GM23338 (cell line): ENCODE results near the gene ATXN7L1.
A peak's percentile ranks its signal among the peaks of the same experiment; 100 is the strongest.

Experiments
- CREB1 ChIP-seq: fragments of 250-450 bp; sonication (Bioruptor Pico); IDR thresholded peaks from 2 replicates; pipeline ENCODE4 v1.5.0; 2020; ENCODE audit warnings: low read depth, mild to moderate bottlenecking, moderate library complexity
- EZH2 ChIP-seq: fragments of 200-600 bp; sonication (generic); IDR thresholded peaks from one replicate; pipeline ENCODE4 v1.8.0; 2017; ENCODE audit warnings: antibody characterized with exemption, mild to moderate bottlenecking, low read depth; ENCODE audit not compliant: unreplicated experiment
- EZH2phosphoT487 ChIP-seq: fragments of 200-600 bp; sonication (generic); IDR thresholded peaks from one replicate; pipeline ENCODE4 v1.8.1; 2018; ENCODE audit warnings: antibody characterized with exemption; ENCODE audit not compliant: unreplicated experiment
- POLR2AphosphoS5 ChIP-seq: IDR thresholded peaks from 2 replicates; pipeline ENCODE4 v1.6.1; 2016; ENCODE audit warnings: antibody characterized with exemption, low read depth
- ZNF331 ChIP-seq: fragments of 250-450 bp; sonication (Bioruptor Pico); IDR thresholded peaks from 2 replicates; pipeline ENCODE4 v1.5.0; 2020; ENCODE audit warnings: low read depth, mild to moderate bottlenecking, moderate library complexity
- TF ChIP-seq, protein P1 (sequence below), 2 experiments: fragments of 200-600 bp in 1 of 2; sonication (generic) in 1 of 2; conservative IDR thresholded peaks; 2 replicates each; pipeline versions ENCODE4 v1.5.1 to v1.6.1; 2016 to 2017; ENCODE audit warnings: antibody characterized with exemption in 2 of 2, low read depth in 2 of 2, mild to moderate bottlenecking in 2 of 2, moderate library complexity in 1 of 2
- TF ChIP-seq, protein P2 (sequence below): IDR thresholded peaks from one replicate; pipeline ENCODE4 v1.6.1; 2018; ENCODE audit warnings: antibody characterized with exemption; ENCODE audit not compliant: unreplicated experiment
- TF ChIP-seq, protein P3 (sequence below): IDR thresholded peaks from 2 replicates; pipeline ENCODE4 v1.6.1; 2016; ENCODE audit warnings: antibody characterized with exemption

DNA sequence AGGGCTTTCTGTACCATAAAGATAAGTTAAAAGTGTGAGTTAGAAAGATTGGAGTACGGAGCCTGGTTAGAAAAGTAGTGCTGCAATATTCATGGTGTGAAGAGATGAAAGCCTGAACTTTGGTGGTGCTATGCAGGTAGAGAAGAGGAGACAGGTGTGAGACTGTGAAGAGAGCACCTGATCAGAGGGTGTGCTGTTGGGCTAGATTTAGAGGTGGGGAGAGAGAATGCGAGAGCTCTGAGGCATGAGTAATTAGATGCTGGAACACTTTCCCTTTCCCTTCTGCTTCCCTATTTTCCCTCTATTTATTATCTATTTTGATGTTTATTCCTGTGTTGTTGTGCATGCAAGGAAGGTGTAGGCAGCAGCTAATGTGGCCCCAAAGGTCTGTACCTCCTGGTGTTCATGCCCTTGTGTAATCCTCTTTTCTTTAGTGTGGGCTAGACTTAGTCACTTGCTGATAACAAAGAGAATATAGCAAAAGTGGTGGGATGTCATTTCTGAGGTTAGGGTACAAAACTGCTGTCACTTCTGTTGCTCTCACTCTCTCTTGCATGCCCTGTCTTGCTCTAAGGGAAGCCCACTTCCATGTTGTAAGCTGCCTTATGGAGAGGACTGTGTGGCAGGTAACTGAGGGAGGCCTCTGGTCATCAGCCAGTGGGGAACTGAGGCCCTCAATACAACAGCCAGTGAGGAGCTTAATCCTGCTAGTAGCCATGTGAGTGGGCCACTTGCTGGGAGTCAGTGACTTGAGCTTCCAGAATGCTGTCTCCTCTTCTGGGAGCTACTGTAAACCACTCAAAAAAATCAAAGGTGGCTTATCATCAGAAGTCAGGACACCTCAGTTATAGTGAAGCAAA is 2.6 kb upstream of the ATXN7L1 start:
- TF ChIP-seq, protein P1, sequence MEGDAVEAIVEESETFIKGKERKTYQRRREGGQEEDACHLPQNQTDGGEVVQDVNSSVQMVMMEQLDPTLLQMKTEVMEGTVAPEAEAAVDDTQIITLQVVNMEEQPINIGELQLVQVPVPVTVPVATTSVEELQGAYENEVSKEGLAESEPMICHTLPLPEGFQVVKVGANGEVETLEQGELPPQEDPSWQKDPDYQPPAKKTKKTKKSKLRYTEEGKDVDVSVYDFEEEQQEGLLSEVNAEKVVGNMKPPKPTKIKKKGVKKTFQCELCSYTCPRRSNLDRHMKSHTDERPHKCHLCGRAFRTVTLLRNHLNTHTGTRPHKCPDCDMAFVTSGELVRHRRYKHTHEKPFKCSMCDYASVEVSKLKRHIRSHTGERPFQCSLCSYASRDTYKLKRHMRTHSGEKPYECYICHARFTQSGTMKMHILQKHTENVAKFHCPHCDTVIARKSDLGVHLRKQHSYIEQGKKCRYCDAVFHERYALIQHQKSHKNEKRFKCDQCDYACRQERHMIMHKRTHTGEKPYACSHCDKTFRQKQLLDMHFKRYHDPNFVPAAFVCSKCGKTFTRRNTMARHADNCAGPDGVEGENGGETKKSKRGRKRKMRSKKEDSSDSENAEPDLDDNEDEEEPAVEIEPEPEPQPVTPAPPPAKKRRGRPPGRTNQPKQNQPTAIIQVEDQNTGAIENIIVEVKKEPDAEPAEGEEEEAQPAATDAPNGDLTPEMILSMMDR (conservative IDR thresholded peaks at IDR 0.05; ENCODE audit: low read depth in 2 of 2) = 0 out of 4 replicates have a peak, but pooled peaks of 1 of the 2 experiments have one; percentile 5
- TF ChIP-seq EZH2 (no peak), POLR2AphosphoS5 (no peak), EZH2phosphoT487 (no peak), CREB1 (CRISPR knock-in tag) (no peak), ZNF331 (CRISPR knock-in tag) (no peak)
- TF ChIP-seq, protein P2, sequence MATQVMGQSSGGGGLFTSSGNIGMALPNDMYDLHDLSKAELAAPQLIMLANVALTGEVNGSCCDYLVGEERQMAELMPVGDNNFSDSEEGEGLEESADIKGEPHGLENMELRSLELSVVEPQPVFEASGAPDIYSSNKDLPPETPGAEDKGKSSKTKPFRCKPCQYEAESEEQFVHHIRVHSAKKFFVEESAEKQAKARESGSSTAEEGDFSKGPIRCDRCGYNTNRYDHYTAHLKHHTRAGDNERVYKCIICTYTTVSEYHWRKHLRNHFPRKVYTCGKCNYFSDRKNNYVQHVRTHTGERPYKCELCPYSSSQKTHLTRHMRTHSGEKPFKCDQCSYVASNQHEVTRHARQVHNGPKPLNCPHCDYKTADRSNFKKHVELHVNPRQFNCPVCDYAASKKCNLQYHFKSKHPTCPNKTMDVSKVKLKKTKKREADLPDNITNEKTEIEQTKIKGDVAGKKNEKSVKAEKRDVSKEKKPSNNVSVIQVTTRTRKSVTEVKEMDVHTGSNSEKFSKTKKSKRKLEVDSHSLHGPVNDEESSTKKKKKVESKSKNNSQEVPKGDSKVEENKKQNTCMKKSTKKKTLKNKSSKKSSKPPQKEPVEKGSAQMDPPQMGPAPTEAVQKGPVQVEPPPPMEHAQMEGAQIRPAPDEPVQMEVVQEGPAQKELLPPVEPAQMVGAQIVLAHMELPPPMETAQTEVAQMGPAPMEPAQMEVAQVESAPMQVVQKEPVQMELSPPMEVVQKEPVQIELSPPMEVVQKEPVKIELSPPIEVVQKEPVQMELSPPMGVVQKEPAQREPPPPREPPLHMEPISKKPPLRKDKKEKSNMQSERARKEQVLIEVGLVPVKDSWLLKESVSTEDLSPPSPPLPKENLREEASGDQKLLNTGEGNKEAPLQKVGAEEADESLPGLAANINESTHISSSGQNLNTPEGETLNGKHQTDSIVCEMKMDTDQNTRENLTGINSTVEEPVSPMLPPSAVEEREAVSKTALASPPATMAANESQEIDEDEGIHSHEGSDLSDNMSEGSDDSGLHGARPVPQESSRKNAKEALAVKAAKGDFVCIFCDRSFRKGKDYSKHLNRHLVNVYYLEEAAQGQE = no peak
- TF ChIP-seq, protein P3, sequence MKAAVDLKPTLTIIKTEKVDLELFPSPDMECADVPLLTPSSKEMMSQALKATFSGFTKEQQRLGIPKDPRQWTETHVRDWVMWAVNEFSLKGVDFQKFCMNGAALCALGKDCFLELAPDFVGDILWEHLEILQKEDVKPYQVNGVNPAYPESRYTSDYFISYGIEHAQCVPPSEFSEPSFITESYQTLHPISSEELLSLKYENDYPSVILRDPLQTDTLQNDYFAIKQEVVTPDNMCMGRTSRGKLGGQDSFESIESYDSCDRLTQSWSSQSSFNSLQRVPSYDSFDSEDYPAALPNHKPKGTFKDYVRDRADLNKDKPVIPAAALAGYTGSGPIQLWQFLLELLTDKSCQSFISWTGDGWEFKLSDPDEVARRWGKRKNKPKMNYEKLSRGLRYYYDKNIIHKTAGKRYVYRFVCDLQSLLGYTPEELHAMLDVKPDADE = no peak
